AG04450 (cell line): Measurements from ENCODE around the gene INSRR. TPM values are rescaled to one million over a fixed set of nuclear protein-coding genes. Genes with fewer than 3 reads are reported as not detected.

Experiments used
- CTCF ChIA-PET: fragments of 300-600, 350-600 bp; formaldehyde crosslinking; extraction: SDS; loops from one replicate; lab custom pipeline; 2022; ENCODE audit warnings: antibody characterized with exemption, inconsistent platforms; lab: Charles Lee
- POLR2A ChIA-PET: fragments of 350-600 bp; formaldehyde crosslinking; extraction: SDS; loops from one replicate; lab custom pipeline; 2021; ENCODE audit warnings: antibody characterized with exemption, inconsistent platforms; lab: Yijun Ruan, JAX
- DNase-seq: peaks from one replicate; pipeline ENCODE4 v3.0.0-alpha.2; 2011; ENCODE audit warnings: low read depth, low spot score
- H3K27ac ChIP-seq: one replicate; pipeline ENCODE4 v1.5.1; 2012; ENCODE audit warnings: low read depth, low read length, control low read depth
- H3K27me3 ChIP-seq: one replicate; pipeline ENCODE4 v1.6.0; 2012; ENCODE audit warnings: low read length; ENCODE audit not compliant: control insufficient read depth, insufficient read depth
- H3K4me3 ChIP-seq: 2 replicates; pipeline ENCODE4 v1.5.1; 2011; ENCODE audit warnings: mild to moderate bottlenecking, low read depth, low read length, control low read depth
- H3K9me3 ChIP-seq: 2 replicates; pipeline ENCODE4 v1.5.1; 2012; ENCODE audit warnings: low read length; ENCODE audit not compliant: control insufficient read depth, insufficient read depth
- CTCF ChIP-seq: IDR thresholded peaks from 2 replicates; pipeline ENCODE4 v1.5.1; 2011; ENCODE audit warnings: low read depth, low read length, control low read depth, inconsistent platforms
- polyA plus RNA-seq: library from polyadenylated mRNA; depleted of rRNA; stranded (reverse); fragments of >200 nt; gene quantifications from 2 replicates; pipeline ENCODE4 v1.2.3, GENCODE V29; 2011

The INSRR gene
- polyA plus RNA-seq, 1 experiment: not detected

- ChIA-PET CTCF (no interaction called here), POLR2A (no interaction called here)
- no peak for TF ChIP-seq CTCF
- no peak overlapping the region for H3K4me3 ChIP-seq
- DNase-seq: no peak
- no peaks in the 10 kb centered on the region; the same call in 1 of the 2 replicates for H3K9me3 ChIP-seq
- H3K27me3 ChIP-seq: peaks cover 51% of the 10 kb centered on the region
- H3K27ac ChIP-seq: no peak overlapping the region
Measured at GRCh38 chr1:156865865-156866248, 6.9 kb upstream of the INSRR start.

GRCh38 chr1:156865258-156865657 is 6.3 kb upstream of the INSRR start:
- POLR2A ChIA-PET: no interaction called here
- DNase-seq: no peak
- H3K27ac ChIP-seq: no peak overlapping the region
- H3K27me3 ChIP-seq: peaks cover 55% of the 10 kb centered on the region
- no peak overlapping the region for H3K4me3 ChIP-seq
- no peak for TF ChIP-seq CTCF
- CTCF ChIA-PET: no interaction called here
- H3K9me3 ChIP-seq: no peaks in the 10 kb centered on the region; the same call in 1 of the 2 replicates

- Histone ChIP-seq H3K27ac (no peak overlapping the region), H3K9me3 (no peaks in the 10 kb centered on the region; the same call in 1 of the 2 replicates), H3K27me3 (peaks cover 60% of the 10 kb centered on the region), H3K4me3 (no peak overlapping the region)
- no peak for DNase-seq
- ChIA-PET CTCF (interaction anchor here (1.1 kb wide), 1 partner anchor 28 kb away, joined by 3 read pairs; no protein-coding TSS in a partner anchor), POLR2A (no interaction called here)
- TF ChIP-seq CTCF: no peak
Measured at GRCh38 chr1:156864796-156865195, 5.9 kb upstream of the INSRR start.

- H3K9me3 ChIP-seq: no peaks in the 10 kb centered on the region; the same call in 1 of the 2 replicates
- peaks cover 71% of the 10 kb centered on the region for H3K27me3 ChIP-seq
- CTCF ChIA-PET: interaction anchor here (1.1 kb wide), 1 partner anchor 29 kb away, joined by 3 read pairs; no protein-coding TSS in a partner anchor
- no peak overlapping the region for H3K4me3 ChIP-seq
- H3K27ac ChIP-seq: no peak overlapping the region
- DNase-seq: no peak
- POLR2A ChIA-PET: no interaction called here
- no peak for TF ChIP-seq CTCF
Measured at GRCh38 chr1:156863631-156864030, 4.7 kb upstream of the INSRR start.

GRCh38 chr1:156862997-156863599 is 4.2 kb upstream of the INSRR start:
- no peak for TF ChIP-seq CTCF
- Histone ChIP-seq H3K4me3 (no peak overlapping the region), H3K9me3 (no peaks in the 10 kb centered on the region; the same call in 1 of the 2 replicates), H3K27me3 (peaks cover 74% of the 10 kb centered on the region), H3K27ac (no peak overlapping the region)
- CTCF ChIA-PET: interaction anchor here (0.7 to 5.5 kb wide), 3 partner anchors 10 to 136 kb away, joined by 3 to 72 read pairs (median 7); partner anchors contain the start of gene METTL25B
- no peak for DNase-seq
- POLR2A ChIA-PET: interaction anchor here (0.5 kb wide), 1 partner anchor 25 kb away, joined by 4 read pairs; no protein-coding TSS in a partner anchor
